Omental fat pad (tissue), 4 donors: Measurements from ENCODE around the gene MRI1. TPM values are rescaled to one million over a fixed set of nuclear protein-coding genes. Genes with fewer than 3 reads are reported as not detected.
"Not testable (repeated sequence)": the region's sequence is repeated elsewhere in the genome, so short reads cannot be mapped to it uniquely, and the experiment has no call there.

Source experiments
- ATAC-seq: fragments of 150-250 bp; one replicate; pipeline ENCODE4 v1.9.1; 2016; ENCODE audit warnings: mild to moderate bottlenecking, moderate library complexity; ENCODE audit not compliant: low FRiP score
- DNase-seq: peaks from one replicate; pipeline ENCODE4 v3.0.0-alpha.2; 2019; ENCODE audit warnings: low spot score
- total RNA-seq, 4 donors: library from RNA; depleted of rRNA; stranded (reverse); fragments of >200 nt; gene quantifications; one replicate each; pipeline ENCODE4 v1.1.0, GENCODE V29; 2016
- TF ChIP-seq, protein P1 (sequence below), 3 donors: fragments of 450-650 bp; IDR thresholded peaks; one replicate each; pipeline ENCODE4 v1.5.1; 2016 to 2017; ENCODE audit warnings: antibody characterized with exemption in 3 of 3, mild to moderate bottlenecking in 3 of 3, moderate library complexity in 2 of 3

The MRI1 gene
- total RNA-seq, 4 donors from 2014 or later, result 34.1 to 82.1 (median 38.5) TPM

DNA sequence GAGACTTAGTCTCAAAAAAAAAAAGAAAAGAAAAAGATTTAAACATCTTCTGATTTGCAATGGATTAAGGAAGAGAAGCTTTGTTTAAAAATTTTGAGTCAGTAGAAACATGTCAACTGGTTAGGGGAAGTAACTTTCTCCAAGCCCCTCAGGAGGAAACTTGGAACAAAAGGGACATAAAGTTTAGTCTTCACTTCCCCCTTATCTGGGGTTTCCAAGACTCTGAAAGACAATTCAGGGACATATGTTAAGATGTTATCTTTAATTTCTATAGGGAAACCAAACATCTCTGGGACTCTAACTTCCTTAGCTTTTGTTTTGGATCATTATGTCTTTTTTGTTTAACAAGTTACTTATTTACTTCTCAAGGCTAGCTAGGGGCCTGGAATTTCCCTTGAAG is 20.1 kb upstream of the MRI1 start:
- ATAC-seq (no peak), DNase-seq (no peak)
- TF ChIP-seq, protein P1, sequence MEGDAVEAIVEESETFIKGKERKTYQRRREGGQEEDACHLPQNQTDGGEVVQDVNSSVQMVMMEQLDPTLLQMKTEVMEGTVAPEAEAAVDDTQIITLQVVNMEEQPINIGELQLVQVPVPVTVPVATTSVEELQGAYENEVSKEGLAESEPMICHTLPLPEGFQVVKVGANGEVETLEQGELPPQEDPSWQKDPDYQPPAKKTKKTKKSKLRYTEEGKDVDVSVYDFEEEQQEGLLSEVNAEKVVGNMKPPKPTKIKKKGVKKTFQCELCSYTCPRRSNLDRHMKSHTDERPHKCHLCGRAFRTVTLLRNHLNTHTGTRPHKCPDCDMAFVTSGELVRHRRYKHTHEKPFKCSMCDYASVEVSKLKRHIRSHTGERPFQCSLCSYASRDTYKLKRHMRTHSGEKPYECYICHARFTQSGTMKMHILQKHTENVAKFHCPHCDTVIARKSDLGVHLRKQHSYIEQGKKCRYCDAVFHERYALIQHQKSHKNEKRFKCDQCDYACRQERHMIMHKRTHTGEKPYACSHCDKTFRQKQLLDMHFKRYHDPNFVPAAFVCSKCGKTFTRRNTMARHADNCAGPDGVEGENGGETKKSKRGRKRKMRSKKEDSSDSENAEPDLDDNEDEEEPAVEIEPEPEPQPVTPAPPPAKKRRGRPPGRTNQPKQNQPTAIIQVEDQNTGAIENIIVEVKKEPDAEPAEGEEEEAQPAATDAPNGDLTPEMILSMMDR (IDR thresholded peaks at IDR 0.05), result no peak

GRCh38 chr19:13747098-13747453 is 17.2 kb upstream of the MRI1 start:
- no peak for ATAC-seq
- no peak for DNase-seq
- TF ChIP-seq, protein P1 (IDR thresholded peaks at IDR 0.05), result no peak

DNA sequence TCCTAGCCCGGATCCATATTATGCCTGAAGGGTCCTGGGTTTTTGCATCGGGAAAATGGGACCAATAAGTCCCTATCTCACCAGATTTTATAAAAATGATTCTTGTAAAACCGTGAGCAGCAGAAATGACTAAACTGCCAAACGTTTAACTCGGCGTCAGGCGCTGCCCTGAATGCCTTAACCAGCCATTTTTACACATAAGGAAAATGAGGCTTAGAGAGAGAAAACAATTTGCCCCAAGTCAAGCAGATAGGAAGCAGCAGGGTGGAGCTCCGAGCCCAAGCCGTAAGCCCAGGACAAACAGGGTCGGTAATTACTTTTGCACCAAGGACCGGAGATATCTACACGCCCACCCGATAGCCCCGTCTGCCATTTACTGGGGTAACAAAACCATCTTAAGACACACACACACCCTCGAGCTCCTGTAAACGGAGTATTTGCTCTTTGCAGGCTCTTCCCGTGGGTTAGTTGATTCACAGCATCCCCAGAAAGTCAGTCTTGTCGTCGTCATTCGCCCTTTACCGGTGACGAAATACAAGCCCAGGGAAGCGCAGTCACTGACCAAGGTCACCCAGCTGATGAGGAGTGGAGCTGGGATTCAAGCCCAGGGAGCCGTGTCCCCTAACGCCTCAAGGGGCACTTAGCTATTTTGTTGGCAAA is 16.0 kb upstream of the MRI1 start:
- no peak for ATAC-seq

GRCh38 chr19:13751436-13751835 is 12.9 kb upstream of the MRI1 start:
- DNase-seq (no peak), ATAC-seq (no peak)
- TF ChIP-seq, protein P1 (IDR thresholded peaks at IDR 0.05), result no peak

More for the DNA sequence above, 16.0 kb upstream of the MRI1 start:
- TF ChIP-seq, protein P1 (IDR thresholded peaks at IDR 0.05), result no peak
- DNase-seq, result no peak

GRCh38 chr19:13753622-13754021 is 10.7 kb upstream of the MRI1 start:
- not testable (repeated sequence) for DNase-seq, ATAC-seq

DNA sequence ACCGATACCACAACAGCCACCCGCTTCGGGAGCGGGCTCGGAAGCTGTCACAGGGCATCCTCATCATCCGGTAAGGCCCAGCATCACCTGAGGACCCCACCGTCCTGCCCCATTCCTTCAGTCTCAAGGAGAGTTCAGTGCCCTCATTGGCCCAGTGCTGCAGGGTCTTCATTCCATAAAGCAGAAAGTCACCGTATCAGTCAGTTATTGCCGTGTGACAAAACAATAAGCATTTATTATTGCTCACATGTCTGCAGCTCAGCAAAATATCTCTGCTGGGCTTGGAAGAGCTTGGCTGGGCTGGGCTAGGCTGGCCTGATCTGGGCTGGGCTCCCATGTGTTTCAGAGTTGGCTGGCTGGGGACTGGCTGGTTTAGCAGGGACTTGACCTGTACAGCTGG is 8.1 kb upstream of the MRI1 start:
- ATAC-seq, result no peak
- TF ChIP-seq, protein P1 (IDR thresholded peaks at IDR 0.05), result no peak
- DNase-seq, result no peak

DNA sequence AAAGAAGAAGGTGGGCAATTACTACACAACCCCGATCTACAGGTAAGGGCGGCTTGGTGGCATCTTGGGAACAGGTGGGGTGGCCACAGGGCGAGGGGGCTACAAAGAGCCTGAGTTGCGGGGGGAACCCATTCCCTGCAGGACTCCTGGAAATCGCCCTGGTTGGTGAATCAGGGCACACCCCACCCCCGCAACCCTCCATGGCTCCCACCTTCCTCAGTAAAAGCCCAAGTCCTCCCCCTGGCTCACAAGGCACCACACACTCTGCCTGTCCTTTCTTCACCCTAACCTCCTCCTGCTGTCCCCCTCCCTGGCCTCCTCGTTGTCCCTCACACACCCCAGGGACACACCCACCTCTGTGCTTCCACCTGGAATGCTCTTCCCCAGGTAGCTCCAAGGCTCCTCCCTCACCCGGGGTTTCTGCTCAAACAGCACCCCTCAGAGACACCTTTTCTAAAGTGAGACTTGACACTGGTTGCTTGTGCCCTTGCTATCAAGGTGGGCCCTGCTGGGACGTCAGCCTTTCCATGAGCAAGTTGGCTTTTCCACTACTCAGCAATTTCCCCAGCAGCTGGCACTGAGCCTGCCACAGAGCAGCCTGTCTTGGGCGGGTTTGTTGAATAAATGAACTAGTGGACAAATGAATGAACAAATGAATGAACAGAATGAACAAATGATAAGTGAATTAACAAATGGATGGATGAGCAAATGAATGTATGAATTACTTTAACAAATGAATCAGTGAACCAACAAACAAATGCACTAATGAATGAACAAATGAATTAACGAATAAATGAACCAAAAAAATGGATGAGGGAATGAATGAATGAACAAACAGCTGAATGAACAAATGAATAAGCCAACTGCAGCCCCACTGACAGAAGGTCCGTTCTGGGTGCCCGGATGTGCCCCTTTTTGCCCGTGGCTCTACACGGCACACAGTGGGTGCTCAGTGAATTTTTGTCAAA is 6.2 kb upstream of the MRI1 start:
- no peak for ATAC-seq
- no peak for DNase-seq
- TF ChIP-seq, protein P1 (IDR thresholded peaks at IDR 0.05), result no peak
